K562 (cell line): ENCODE data around the gene HTRA3. TPM values are rescaled to one million over a fixed set of nuclear protein-coding genes. Genes with fewer than 3 reads are reported as not detected.

Experiments used
- AFF1 ChIP-seq, 2 experiments: fragments of 450-650 bp; IDR thresholded peaks; 2 replicates each; pipeline ENCODE4 v1.6.1; 2018; ENCODE audit warnings: mild to moderate bottlenecking in 2 of 2, low read depth in 1 of 2; ENCODE audit not compliant: partially characterized antibody in 2 of 2
- ARNT ChIP-seq, 2 experiments: fragments of 450-650 bp; IDR thresholded peaks; 2 replicates each; pipeline ENCODE4 v1.6.1; 2016; ENCODE audit warnings: mild to moderate bottlenecking in 1 of 2
- ATF6 ChIP-seq: sonication (generic); formaldehyde crosslinking; IDR thresholded peaks from 2 replicates; pipeline ENCODE4 v1.4.0; 2020; ENCODE audit warnings: mild to moderate bottlenecking, missing genetic modification reagents
- BCLAF1 ChIP-seq, 2 experiments: fragments of 450-650 bp in 1 of 2; IDR thresholded peaks; 2 replicates each; pipeline ENCODE4 v1.6.1; 2011 to 2017; ENCODE audit warnings: low read depth in 2 of 2, antibody characterized with exemption in 1 of 2, borderline replicate concordance in 1 of 2, low read length in 1 of 2, mild to moderate bottlenecking in 1 of 2, mixed read lengths in 1 of 2; ENCODE audit not compliant: control insufficient read depth in 1 of 2
- HMG20B ChIP-seq: fragments of 250-450 bp; sonication (Bioruptor Pico); IDR thresholded peaks from 2 replicates; pipeline ENCODE4 v1.5.0; 2021; ENCODE audit warnings: mild to moderate bottlenecking
- ID3 ChIP-seq, 2 experiments: fragments of 250-450 bp in 1 of 2; fragments of 450-650 bp in 1 of 2; sonication (Bioruptor Pico) in 1 of 2; IDR thresholded peaks; 2 replicates each; pipeline versions ENCODE4 v1.6.1 to v1.8.0; 2016 to 2021; ENCODE audit warnings: mild to moderate bottlenecking in 2 of 2, moderate library complexity in 2 of 2, missing compliant biosample characterization in 1 of 2, missing genetic modification characterization in 1 of 2
- LEF1 ChIP-seq: fragments of 450-650 bp; IDR thresholded peaks from 2 replicates; pipeline ENCODE4 v1.6.1; 2016; ENCODE audit warnings: mild to moderate bottlenecking
- MIER1 ChIP-seq: fragments of 450-650 bp; IDR thresholded peaks from 2 replicates; pipeline ENCODE4 v1.6.1; 2016; ENCODE audit warnings: antibody characterized with exemption, mild to moderate bottlenecking, low read depth
- NCOR1 ChIP-seq: fragments of 450-650 bp; IDR thresholded peaks from 2 replicates; pipeline ENCODE4 v1.6.1; 2016; ENCODE audit warnings: mild to moderate bottlenecking, moderate library complexity
- RB1 ChIP-seq: fragments of 450-650 bp; IDR thresholded peaks from 2 replicates; pipeline ENCODE4 v1.6.1; 2017; ENCODE audit warnings: low read depth, mild to moderate bottlenecking
- RFX1 ChIP-seq: fragments of 450-650 bp; IDR thresholded peaks from 2 replicates; pipeline ENCODE4 v1.6.1; 2016; ENCODE audit warnings: mild to moderate bottlenecking, moderate library complexity
- ZBTB12 ChIP-seq: fragments of 250-450 bp; sonication (Bioruptor Pico); IDR thresholded peaks from 2 replicates; pipeline ENCODE4 v1.4.0; 2020
- ZNF140 ChIP-seq: fragments of 250-450 bp; sonication (Bioruptor Pico); IDR thresholded peaks from 2 replicates; pipeline ENCODE4 v1.8.0; 2021; ENCODE audit warnings: moderate library complexity, mild to moderate bottlenecking, inconsistent platforms
- polyA plus RNA-seq, 8 experiments: library from polyadenylated mRNA; depleted of rRNA in 4 of 8; stranded (reverse) in 5 of 8; unstranded in 3 of 8; fragments of >200 nt; fragmentation: Nextera tagmentation in 2 of 8; fragmentation: Illumina TruSeq in 1 of 8; extraction: Ambion mirVana in 2 of 8; extraction: Trizol in 1 of 8; gene quantifications; 2 replicates each; pipeline versions ENCODE4 v1.2.1 to v1.2.3, GENCODE V29; 2011 to 2014; ENCODE audit warnings: inconsistent platforms in 1 of 8, missing spikeins in 1 of 8
- total RNA-seq, 7 experiments: library from RNA; depleted of rRNA in 6 of 7; stranded (reverse); fragments of >200 nt in 6 of 7; fragmentation: Illumina TruSeq in 2 of 7; extraction: Trizol in 2 of 7; gene quantifications; 2 replicates each; pipeline versions ENCODE4 v1.2.1 to v1.2.3, GENCODE V29; 2011 to 2021; ENCODE audit warnings: low replicate concordance in 1 of 7

HTRA3 gene
- total and polyA plus RNA-seq, 9 of the 15 experiments (the other 6 are each of a cell fraction or from before 2014, with no cell fraction given) = 0.04 TPM; not detected in 8

GRCh38 chr4:8282742-8283141 is 13.2 kb downstream of the HTRA3 start (continued):
- TF ChIP-seq AFF1 (IDR thresholded peaks at IDR 0.05; ENCODE audit: low read depth in 1 of 2, partially characterized antibody in 2 of 2) (no peak), ATF6 (no peak), BCLAF1 (IDR thresholded peaks at IDR 0.05; ENCODE audit: borderline replicate concordance in 1 of 2, control insufficient read depth in 1 of 2, low read depth in 2 of 2, low read length in 1 of 2) (no peak), RFX1 (no peak), ZNF140 (CRISPR knock-in tag) (no peak), RB1 (no peak), ID3 (CRISPR knock-in tag; IDR thresholded peaks at IDR 0.05) (no peak), ID3 (tag; IDR thresholded peaks at IDR 0.05) (no peak), HMG20B (CRISPR knock-in tag) (no peak), ZBTB12 (no peak), MIER1 (no peak), ARNT (IDR thresholded peaks at IDR 0.05) (no peak), NCOR1 (no peak), LEF1 (no peak)
